ENCODE data around the gene TMEM223.
"Not testable (repeated sequence)": the region's sequence is repeated elsewhere in the genome, so short reads cannot be mapped to it uniquely, and the experiment has no call there.

Gene TMEM223, protein sequence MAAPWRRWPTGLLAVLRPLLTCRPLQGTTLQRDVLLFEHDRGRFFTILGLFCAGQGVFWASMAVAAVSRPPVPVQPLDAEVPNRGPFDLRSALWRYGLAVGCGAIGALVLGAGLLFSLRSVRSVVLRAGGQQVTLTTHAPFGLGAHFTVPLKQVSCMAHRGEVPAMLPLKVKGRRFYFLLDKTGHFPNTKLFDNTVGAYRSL

DNA sequence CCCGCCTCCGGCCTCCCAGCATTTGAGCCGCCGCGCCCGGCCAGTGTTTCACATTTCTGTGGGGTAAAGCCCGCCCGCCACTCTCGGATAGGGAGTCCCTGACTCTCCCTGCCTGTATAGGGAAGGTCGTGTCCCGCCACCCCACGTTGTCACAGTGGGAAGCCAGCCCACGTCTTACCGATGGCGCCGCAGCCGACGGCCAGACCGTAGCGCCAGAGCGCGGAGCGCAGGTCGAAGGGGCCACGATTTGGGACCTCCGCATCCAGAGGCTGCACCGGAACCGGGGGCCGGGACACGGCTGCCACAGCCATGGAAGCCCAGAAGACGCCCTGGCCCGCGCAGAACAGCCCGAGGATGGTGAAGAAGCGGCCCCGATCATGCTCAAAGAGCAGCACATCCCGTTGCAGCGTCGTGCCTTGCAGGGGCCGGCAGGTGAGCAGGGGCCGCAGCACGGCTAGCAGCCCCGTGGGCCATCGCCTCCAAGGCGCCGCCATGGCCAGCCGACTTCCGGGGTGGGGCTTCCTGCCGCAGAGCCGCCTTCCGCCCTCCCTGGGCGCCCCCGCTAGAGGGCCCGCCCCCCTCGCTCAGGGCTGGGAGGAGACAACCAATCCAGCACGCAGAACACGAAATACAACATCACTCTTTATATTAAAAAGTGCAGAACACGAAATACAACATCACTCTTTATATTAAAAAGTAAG, at the start of gene TMEM223:
TMEM223 (minus strand) TSS at position 506 of the 701 bp plus-strand sequence; CDS start at position 494, 12 bp downstream.
- peak; percentile 71 to 80 for DNase-seq (ENCODE audit: low read depth in 2 of 2, low spot score in 1 of 2)

- peak; percentile 51 to 53 for DNase-seq (ENCODE audit: low read depth in 2 of 2, low spot score in 1 of 2)
These were observed 49.0 kb upstream of the TMEM223 start for GRCh38 chr11:62840721-62841360.

DNA sequence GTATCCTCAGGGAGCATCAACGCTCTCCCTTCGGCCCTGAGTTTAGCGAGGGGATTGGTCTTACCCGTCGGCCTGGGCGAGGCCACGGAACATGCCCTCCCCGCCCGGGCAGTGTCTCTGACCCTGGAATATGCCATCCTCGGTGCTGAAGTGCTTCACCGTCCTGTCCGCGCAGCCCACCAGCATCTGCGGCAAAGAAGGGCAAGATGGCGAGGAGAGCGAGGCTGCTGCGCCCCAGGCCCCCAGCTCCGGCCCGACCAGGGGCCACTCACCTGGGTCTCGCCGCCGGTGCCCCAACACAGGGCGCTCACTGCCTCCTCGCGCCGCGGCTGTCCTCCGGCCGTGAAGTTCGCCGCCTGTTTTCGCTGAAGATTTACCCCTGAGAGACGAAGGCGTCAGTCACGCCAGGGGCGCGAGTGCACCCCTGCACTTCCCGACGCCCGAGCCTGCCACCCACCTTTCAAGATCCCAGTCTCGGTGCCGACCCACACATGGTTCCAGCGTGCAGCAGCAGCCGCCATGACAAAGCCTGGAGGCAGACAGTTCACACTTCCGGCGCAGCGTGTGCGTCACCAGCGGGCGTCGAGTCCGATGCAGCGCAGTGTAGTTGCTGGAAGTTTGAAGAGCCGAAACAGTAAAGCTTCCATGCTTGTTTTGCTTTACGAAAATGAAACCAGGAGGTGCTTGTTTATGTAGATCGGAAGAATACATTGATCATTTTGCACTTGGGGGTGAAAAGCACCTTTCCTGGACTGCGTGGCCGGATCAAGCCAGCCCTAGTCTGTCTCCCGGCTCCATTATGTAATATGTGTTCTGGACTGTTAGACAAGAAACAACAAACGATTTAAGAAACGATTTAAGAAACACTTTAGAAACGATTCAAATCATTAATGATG, 47.5 kb upstream of the TMEM223 start, which contains the start of gene WDR74:
WDR74 (minus strand) TSS at position 541 of the 896 bp plus-strand sequence; CDS start at position 521, 20 bp downstream.
- DNase-seq (ENCODE audit: low read depth in 2 of 2, low spot score in 1 of 2), result peak; percentile 79 to 82

DNA sequence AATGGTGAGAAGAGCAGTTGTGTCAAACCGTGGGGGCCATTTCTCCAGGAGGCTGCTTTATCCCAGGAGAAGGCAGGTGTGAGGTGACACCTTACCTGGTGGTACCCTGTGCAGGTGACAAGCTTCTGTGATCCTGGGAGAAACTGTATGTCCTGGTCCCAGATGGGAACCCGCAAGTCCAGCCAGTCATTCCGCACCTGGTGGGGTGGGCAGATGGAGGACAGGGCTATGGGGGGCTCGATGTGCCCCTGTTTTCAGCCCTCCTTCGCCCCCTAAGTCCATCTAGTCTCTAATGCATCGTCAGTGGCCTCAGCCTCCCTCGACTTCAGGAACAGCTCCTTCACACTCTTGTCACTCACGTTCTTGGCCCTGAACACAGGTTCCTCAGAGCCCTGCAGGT, 43.5 kb upstream of the TMEM223 start:
- DNase-seq (ENCODE audit: low read depth in 2 of 2, low spot score in 1 of 2), result no peak

GRCh38 chr11:62832336-62833234, 40.8 kb upstream of the TMEM223 start, which contains the start of gene TEX54:
Gene TEX54, minus strand, starts transcription at chr11:62832841.
- no peak for DNase-seq (ENCODE audit: low read depth in 2 of 2, low spot score in 1 of 2)

GRCh38 chr11:62831520-62832335, 39.9 kb upstream of the TMEM223 start, which contains the start of gene STX5:
Gene STX5, minus strand, starts transcription at chr11:62832051. Its CDS starts 808 bp downstream, at chr11:62831243.
- DNase-seq (ENCODE audit: low read depth in 2 of 2, low spot score in 1 of 2), result peak; percentile 99

DNA sequence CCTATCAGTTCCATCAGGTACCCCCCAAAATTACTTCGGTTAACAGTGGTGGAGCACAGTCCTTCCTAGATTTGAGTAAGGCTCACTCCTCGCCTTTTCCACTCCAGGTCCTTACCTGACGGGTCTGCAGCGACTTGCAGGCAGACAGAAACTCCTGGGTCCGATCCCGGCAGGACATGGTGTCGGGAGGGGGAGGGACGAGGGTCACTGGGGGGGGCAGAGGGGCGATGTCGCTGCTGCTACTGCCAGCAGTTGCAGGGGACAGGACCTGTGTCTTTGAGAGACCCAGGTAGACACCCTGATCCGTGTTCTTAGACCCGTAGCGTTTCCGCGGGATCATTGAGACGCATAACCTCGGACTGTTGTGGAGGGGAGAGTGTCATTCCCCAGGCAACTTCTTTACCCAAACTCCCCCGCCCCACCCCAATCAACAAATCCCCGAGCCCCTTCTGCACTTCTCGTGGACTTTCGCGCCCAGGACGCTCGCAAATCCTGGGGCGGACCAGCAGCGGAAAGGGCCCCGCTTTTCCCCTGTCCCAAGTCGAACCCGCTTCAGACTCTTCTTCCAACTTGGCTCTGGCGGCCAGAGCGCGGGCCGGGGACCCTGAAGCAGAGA, 39.2 kb upstream of the TMEM223 start:
- no peak for DNase-seq (ENCODE audit: low read depth in 2 of 2, low spot score in 1 of 2)

GRCh38 chr11:62828130-62828529, 36.3 kb upstream of the TMEM223 start:
- DNase-seq (ENCODE audit: low read depth in 2 of 2, low spot score in 1 of 2), result not testable (repeated sequence)

DNA sequence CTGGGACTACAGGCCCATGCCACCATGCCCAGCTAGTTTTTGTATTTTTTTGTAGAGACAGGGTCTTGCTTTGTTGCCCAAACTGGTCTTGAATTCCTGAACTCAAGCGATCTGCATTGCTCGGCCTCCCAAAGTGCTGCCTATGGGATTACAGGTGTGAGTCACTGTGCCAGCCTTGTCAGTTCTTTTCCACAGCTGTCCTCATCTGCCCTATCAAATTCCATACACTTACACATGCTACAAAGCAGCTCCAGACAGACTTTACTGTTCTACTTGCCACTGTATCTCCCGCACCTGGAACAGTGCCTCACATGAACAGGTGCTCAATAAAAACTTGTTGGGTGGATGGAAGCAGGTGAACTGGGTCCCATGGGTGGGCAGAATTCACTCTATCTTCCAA, 31.9 kb upstream of the TMEM223 start:
- DNase-seq (ENCODE audit: low read depth in 2 of 2, low spot score in 1 of 2), result no peak

- no peak for DNase-seq (ENCODE audit: low read depth in 2 of 2, low spot score in 1 of 2)
These were observed 25.3 kb upstream of the TMEM223 start for GRCh38 chr11:62817129-62817528.

- DNase-seq (ENCODE audit: low read depth in 2 of 2, low spot score in 1 of 2), result no peak
These were observed 24.8 kb upstream of the TMEM223 start for GRCh38 chr11:62816557-62816956.

DNA sequence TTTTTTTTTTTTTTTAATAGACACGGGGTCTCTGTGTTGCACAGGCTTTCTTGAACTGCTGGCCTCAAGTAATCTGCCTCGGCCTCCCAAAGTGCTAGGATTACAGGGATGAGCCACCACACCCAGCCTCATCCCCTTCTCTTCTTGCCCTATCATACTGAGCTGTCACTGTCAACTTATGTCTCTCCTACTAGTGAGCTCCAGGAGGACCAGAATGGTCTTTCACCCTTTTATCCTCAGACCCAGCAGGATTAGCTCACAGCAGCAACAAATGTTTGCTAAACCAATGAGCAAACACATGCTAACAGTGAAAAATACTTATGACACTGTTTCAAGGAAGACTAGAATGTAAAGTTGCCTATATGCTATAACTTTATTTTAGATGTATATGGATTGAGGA, 19.9 kb upstream of the TMEM223 start:
- no peak for DNase-seq (ENCODE audit: low read depth in 2 of 2, low spot score in 1 of 2)

DNA sequence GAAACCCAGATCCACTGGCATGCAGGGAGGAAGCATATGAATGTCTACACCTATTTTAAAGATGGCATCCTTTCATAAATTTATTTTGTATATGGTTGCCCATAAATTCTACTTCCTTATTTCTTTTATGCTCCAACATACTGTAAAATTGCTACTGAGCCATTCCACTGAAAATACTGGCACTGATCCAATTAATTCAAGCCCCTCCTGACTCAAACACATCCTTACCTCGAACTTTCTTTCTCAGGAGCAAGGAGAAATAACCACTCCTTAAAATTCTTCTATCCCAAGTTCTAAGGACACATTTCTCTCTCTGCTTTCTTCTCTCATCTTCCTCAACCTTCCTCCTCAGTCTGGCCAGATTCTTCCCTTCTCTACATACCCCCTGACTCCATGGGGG, 18.9 kb upstream of the TMEM223 start:
- no peak for DNase-seq (ENCODE audit: low read depth in 2 of 2, low spot score in 1 of 2)

GRCh38 chr11:62806611-62807121, 14.9 kb upstream of the TMEM223 start:
- no peak for DNase-seq (ENCODE audit: low read depth in 2 of 2, low spot score in 1 of 2)

- DNase-seq (ENCODE audit: low read depth in 2 of 2, low spot score in 1 of 2), result no peak
These were observed 14.2 kb upstream of the TMEM223 start for GRCh38 chr11:62805961-62806441.

DNA sequence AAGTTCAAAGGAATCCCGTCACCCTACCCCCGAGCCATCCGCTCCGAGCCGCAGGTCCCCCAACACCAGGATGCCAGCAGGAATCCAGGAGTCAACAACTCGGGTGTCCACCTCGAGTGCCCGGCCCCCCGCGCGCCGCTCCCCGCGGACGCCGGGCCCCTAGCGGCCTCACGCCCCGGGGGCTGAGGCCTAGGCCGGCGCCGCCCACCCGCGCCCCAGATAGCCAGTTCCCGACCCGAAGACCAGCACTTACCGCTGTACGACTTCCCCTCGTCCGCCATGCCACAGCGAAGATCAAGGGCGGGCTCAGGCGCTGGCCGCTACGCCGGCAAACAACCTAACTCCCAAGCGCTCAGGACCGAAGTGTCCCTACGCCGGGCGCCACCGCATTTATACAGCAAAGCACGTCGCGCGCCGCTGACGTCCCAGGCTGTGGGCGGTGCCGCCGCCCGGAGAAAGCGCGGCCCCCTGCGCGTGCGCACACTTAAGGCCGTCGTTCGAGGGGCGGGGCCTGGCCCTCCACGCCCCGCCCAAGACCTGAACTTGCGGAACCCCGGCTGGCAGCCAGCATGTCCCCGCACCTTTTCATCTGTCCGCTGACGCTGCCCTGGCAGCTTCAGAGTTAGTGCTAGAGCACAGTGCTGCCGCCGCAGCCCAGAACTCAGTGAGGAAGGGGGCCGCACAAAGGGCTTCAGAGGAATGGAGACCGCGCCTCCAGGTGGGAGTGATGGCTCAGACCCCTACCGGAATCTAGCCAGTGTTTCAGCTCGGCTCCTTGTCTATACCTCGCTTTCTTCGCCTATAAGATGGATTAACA, 13.5 kb upstream of the TMEM223 start, which contains the start of gene NXF1:
NXF1 (minus strand) TSS at position 365 of the 817 bp plus-strand sequence; CDS start at position 281, 84 bp downstream.
- peak; percentile 93 to 97 for DNase-seq (ENCODE audit: low read depth in 2 of 2, low spot score in 1 of 2)
